ENCODE results near the gene SENP6. TPM values are rescaled to one million over a fixed set of nuclear protein-coding genes. Genes with fewer than 3 reads are reported as not detected.

The SENP6 gene
- total and polyA plus RNA-seq, 9 of the 15 experiments (the other 6 are each of a cell fraction or from before 2014, with no cell fraction given): 11.1 to 79.4 (median 46.8) TPM

DNA sequence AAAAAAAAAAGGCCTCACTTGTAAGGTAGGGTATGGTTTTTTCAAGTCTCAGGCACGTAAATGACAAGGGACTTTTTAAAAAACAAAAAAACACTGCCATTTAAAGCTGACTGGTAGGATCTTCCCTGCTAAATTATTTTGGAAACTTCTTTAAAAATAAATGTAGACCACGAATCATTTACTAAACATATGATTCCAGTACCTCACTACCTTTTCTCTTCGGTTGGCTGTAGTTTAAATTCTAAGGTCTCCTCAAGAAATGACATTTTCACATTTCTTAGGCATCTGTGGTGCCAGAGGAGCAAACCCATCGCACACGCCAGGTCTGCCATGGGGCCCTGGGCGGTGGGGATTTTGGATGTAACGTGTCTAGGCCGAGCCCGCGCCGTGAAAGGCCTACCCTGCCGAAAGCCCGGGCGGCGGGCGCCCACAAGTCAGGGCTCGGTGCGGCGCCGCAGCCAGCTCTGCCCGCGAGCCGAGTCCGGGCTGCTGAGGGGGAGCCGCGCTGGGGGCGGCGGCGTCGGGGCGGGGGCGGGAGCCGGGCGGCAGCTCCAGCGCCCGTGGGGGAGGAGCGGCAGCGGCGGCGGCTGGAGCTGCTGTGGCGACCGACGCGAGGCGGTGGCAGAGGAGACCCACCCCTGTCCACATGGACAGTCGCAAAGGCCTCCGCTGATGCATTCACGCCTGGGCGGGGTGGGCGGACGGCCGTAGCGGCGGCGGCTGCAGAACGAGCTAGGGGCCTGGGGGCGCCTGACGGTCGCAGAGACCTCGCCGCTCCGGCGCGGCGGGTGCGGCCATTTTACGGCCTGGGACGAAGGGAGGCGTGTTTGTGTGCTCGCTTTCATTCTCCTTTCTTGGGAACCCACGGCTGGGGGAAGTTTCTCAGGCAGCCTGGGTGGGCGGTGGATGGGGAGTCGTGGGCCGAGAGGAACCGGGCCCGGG lies at the start of gene SENP6 (continued):
- TF ChIP-seq NR2C1 (IDR thresholded peaks at IDR 0.05) (no peak), NR2C1 (tag; IDR thresholded peaks at IDR 0.05) (no peak), NCOR1 (IDR thresholded peaks at IDR 0.05) (0 out of 2 replicates have a peak, but pooled peaks have one; percentile 20), TBP (optimal IDR thresholded peaks at IDR 0.05; ENCODE audit: low read depth, low read length) (peak; percentile 85), HBP1 (CRISPR knock-in tag; IDR thresholded peaks at IDR 0.05) (no peak), ZBTB34 (CRISPR knock-in tag; IDR thresholded peaks at IDR 0.05) (no peak), ZNF316 (IDR thresholded peaks at IDR 0.05) (peak; percentile 26; the same call in 1 of the 2 replicates), ZNF217 (CRISPR knock-in tag; IDR thresholded peaks at IDR 0.05) (no peak), ZNF76 (CRISPR knock-in tag; IDR thresholded peaks at IDR 0.05; ENCODE audit: borderline replicate concordance) (no peak), SIN3B (IDR thresholded peaks at IDR 0.05; ENCODE audit: low read depth) (no peak), MED1 (CRISPR knock-in tag; IDR thresholded peaks at IDR 0.05; ENCODE audit: borderline replicate concordance) (no peak), ZNF778 (CRISPR knock-in tag; IDR thresholded peaks at IDR 0.05) (no peak), HDAC8 (tag; IDR thresholded peaks at IDR 0.05) (no peak), JUNB (CRISPR knock-in tag; conservative IDR thresholded peaks at IDR 0.05) (no peak), ERF (CRISPR knock-in tag; IDR thresholded peaks at IDR 0.05) (0 out of 2 replicates have a peak, but pooled peaks have one; percentile 56)
- TF ChIP-seq, protein P1, sequence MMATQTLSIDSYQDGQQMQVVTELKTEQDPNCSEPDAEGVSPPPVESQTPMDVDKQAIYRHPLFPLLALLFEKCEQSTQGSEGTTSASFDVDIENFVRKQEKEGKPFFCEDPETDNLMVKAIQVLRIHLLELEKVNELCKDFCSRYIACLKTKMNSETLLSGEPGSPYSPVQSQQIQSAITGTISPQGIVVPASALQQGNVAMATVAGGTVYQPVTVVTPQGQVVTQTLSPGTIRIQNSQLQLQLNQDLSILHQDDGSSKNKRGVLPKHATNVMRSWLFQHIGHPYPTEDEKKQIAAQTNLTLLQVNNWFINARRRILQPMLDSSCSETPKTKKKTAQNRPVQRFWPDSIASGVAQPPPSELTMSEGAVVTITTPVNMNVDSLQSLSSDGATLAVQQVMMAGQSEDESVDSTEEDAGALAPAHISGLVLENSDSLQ (IDR thresholded peaks at IDR 0.05): no peak
- TF ChIP-seq, protein P2, sequence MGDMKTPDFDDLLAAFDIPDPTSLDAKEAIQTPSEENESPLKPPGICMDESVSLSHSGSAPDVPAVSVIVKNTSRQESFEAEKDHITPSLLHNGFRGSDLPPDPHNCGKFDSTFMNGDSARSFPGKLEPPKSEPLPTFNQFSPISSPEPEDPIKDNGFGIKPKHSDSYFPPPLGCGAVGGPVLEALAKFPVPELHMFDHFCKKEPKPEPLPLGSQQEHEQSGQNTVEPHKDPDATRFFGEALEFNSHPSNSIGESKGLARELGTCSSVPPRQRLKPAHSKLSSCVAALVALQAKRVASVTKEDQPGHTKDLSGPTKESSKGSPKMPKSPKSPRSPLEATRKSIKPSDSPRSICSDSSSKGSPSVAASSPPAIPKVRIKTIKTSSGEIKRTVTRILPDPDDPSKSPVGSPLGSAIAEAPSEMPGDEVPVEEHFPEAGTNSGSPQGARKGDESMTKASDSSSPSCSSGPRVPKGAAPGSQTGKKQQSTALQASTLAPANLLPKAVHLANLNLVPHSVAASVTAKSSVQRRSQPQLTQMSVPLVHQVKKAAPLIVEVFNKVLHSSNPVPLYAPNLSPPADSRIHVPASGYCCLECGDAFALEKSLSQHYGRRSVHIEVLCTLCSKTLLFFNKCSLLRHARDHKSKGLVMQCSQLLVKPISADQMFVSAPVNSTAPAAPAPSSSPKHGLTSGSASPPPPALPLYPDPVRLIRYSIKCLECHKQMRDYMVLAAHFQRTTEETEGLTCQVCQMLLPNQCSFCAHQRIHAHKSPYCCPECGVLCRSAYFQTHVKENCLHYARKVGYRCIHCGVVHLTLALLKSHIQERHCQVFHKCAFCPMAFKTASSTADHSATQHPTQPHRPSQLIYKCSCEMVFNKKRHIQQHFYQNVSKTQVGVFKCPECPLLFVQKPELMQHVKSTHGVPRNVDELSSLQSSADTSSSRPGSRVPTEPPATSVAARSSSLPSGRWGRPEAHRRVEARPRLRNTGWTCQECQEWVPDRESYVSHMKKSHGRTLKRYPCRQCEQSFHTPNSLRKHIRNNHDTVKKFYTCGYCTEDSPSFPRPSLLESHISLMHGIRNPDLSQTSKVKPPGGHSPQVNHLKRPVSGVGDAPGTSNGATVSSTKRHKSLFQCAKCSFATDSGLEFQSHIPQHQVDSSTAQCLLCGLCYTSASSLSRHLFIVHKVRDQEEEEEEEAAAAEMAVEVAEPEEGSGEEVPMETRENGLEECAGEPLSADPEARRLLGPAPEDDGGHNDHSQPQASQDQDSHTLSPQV (IDR thresholded peaks at IDR 0.05): 0 out of 2 replicates have a peak, but pooled peaks have one; percentile 39
- TF ChIP-seq, protein P3, sequence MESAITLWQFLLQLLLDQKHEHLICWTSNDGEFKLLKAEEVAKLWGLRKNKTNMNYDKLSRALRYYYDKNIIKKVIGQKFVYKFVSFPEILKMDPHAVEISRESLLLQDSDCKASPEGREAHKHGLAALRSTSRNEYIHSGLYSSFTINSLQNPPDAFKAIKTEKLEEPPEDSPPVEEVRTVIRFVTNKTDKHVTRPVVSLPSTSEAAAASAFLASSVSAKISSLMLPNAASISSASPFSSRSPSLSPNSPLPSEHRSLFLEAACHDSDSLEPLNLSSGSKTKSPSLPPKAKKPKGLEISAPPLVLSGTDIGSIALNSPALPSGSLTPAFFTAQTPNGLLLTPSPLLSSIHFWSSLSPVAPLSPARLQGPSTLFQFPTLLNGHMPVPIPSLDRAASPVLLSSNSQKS (CRISPR knock-in tag; IDR thresholded peaks at IDR 0.05): no peak

All from K562 (cell line).